Measurements from ENCODE around the gene LRWD1.

GRCh38 chr7:102453319-102453718 is 11.5 kb upstream of the LRWD1 start:
- TF ChIP-seq CTCF (IDR thresholded peaks at IDR 0.05) = no peak
- TF ChIP-seq POLR2A (IDR thresholded peaks at IDR 0.05) = no peak

All from gastroesophageal sphincter (tissue), 3 donors.